NCI-H2029 treated with DMSO at 0.1 percent for 48 hours (cell line): ENCODE data around the gene DMP1.

Source experiments
- DNase-seq: peaks from one replicate; lab custom pipeline; 2025; lab: John Stamatoyannopoulos, UW

Gene DMP1

GRCh38 chr4:87649980-87650379 lies at the start of gene DMP1:
TSS of gene DMP1 (plus strand) at chr4:87650280. CDS start at chr4:87656493, 6,213 bp downstream.
- DNase-seq, result no peak

- no peak for DNase-seq
Observed at GRCh38 chr4:87601361-87601760, 48.7 kb upstream of the DMP1 start.

GRCh38 chr4:87608229-87608628 lies 41.9 kb upstream of the DMP1 start, which contains the start of gene DSPP:
TSS of gene DSPP (plus strand) at chr4:87608529. CDS start at chr4:87610909, 2,380 bp downstream.
- no peak for DNase-seq

- DNase-seq, result no peak
Observed at GRCh38 chr4:87614292-87614890, 35.7 kb upstream of the DMP1 start.

- DNase-seq, result no peak
Observed at GRCh38 chr4:87616268-87616667, 33.8 kb upstream of the DMP1 start.

- DNase-seq, result no peak
Observed at GRCh38 chr4:87620086-87620485, 30.0 kb upstream of the DMP1 start.

GRCh38 chr4:87620491-87620890 lies 29.6 kb upstream of the DMP1 start:
- DNase-seq, result no peak

- DNase-seq, result no peak
Observed at GRCh38 chr4:87622303-87622702, 27.8 kb upstream of the DMP1 start.

GRCh38 chr4:87624698-87625097 lies 25.4 kb upstream of the DMP1 start:
- no peak for DNase-seq

- no peak for DNase-seq
Observed at GRCh38 chr4:87631668-87632067, 18.4 kb upstream of the DMP1 start.

- DNase-seq, result no peak
Observed at GRCh38 chr4:87632469-87632868, 17.6 kb upstream of the DMP1 start.

- peak; percentile 6 for DNase-seq
Observed at GRCh38 chr4:87633243-87633642, 16.8 kb upstream of the DMP1 start.

- no peak for DNase-seq
Observed at GRCh38 chr4:87644286-87644685, 5.8 kb upstream of the DMP1 start.

- DNase-seq, result no peak
Observed at GRCh38 chr4:87650938-87651337, 858 bp downstream of the DMP1 start.

- no peak for DNase-seq
Observed at GRCh38 chr4:87651941-87652340, 1.9 kb downstream of the DMP1 start.

- DNase-seq, result no peak
Observed at GRCh38 chr4:87654487-87655044, 4.5 kb downstream of the DMP1 start.

- no peak for DNase-seq
Observed at GRCh38 chr4:87657525-87657924, 7.4 kb downstream of the DMP1 start.

- DNase-seq, result no peak
Observed at GRCh38 chr4:87659247-87659931, 9.3 kb downstream of the DMP1 start.

- DNase-seq, result no peak
Observed at GRCh38 chr4:87662871-87663270, 12.8 kb downstream of the DMP1 start.

GRCh38 chr4:87669373-87669772 lies 19.3 kb downstream of the DMP1 start:
- DNase-seq, result no peak

- no peak for DNase-seq
Observed at GRCh38 chr4:87677731-87678130, 27.7 kb downstream of the DMP1 start.

GRCh38 chr4:87679449-87680169 lies 29.5 kb downstream of the DMP1 start:
- DNase-seq, result peak; percentile 31

- no peak for DNase-seq
Observed at GRCh38 chr4:87680271-87680670, 30.2 kb downstream of the DMP1 start.
